Thyroid gland (tissue), 4 donors: ENCODE measurements around the gene ZFR.

ENCODE experiments used
- POLR2A ChIP-seq, 2 donors: fragments of 450-650 bp; IDR thresholded peaks; one replicate each; pipeline ENCODE4 v1.6.1; 2017; ENCODE audit warnings: antibody characterized with exemption in 2 of 2, mild to moderate bottlenecking in 2 of 2, moderate library complexity in 1 of 2
- TF ChIP-seq, protein P1 (sequence below), 6 experiments: fragments of 200-600 bp in 3 of 6; fragments of 450-650 bp in 3 of 6; sonication (generic) in 3 of 6; IDR thresholded peaks; one replicate each; pipeline ENCODE4 v1.5.1; 2016 to 2019; ENCODE audit warnings: antibody characterized with exemption in 6 of 6, mild to moderate bottlenecking in 2 of 6, inconsistent platforms in 1 of 6, moderate library complexity in 1 of 6

DNA sequence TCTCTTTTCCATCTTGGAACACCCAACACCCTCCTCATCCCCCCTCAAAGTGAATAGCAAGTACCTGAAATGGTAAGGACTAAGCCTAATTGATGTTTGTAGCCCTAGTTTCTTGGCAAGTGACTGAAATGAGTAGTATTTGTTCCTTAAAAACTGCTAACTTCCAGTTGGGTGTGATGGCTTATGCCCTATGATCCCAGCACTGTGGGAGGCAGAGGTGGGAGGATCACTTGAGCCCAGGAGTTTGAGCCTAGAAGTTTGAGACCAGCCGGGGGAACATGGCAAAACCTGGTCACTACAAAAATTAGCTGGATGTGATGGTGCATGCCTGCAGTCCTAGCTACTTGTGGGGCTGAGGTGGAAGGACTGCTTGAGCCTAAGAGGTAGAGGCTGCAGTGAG is 44.1 kb downstream of the ZFR start:
- TF ChIP-seq, protein P1, sequence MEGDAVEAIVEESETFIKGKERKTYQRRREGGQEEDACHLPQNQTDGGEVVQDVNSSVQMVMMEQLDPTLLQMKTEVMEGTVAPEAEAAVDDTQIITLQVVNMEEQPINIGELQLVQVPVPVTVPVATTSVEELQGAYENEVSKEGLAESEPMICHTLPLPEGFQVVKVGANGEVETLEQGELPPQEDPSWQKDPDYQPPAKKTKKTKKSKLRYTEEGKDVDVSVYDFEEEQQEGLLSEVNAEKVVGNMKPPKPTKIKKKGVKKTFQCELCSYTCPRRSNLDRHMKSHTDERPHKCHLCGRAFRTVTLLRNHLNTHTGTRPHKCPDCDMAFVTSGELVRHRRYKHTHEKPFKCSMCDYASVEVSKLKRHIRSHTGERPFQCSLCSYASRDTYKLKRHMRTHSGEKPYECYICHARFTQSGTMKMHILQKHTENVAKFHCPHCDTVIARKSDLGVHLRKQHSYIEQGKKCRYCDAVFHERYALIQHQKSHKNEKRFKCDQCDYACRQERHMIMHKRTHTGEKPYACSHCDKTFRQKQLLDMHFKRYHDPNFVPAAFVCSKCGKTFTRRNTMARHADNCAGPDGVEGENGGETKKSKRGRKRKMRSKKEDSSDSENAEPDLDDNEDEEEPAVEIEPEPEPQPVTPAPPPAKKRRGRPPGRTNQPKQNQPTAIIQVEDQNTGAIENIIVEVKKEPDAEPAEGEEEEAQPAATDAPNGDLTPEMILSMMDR (IDR thresholded peaks at IDR 0.05): no peak
- no peak for TF ChIP-seq POLR2A (IDR thresholded peaks at IDR 0.05)
